ENCODE data around the gene NGF.

NGF gene

DNA sequence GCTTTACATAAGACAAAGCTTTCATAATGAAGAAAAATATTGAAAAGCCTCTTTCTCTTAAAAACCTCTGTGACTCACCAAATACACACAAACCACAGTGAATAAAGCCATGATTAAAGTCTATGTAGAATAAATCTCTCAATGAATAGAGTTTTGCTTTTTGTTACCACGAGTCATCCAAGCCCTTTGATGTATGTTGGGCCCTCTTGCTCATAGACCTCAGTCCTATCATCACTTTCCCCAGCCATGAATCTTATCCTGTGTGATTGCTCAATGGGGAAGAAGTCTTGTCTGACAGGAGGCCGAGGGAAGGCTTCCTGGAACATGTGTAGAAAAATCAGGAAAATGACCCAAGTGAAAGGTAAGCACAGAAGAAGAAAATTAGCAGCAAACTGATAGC, 60.8 kb downstream of the NGF start:
- TF ChIP-seq, protein P1, sequence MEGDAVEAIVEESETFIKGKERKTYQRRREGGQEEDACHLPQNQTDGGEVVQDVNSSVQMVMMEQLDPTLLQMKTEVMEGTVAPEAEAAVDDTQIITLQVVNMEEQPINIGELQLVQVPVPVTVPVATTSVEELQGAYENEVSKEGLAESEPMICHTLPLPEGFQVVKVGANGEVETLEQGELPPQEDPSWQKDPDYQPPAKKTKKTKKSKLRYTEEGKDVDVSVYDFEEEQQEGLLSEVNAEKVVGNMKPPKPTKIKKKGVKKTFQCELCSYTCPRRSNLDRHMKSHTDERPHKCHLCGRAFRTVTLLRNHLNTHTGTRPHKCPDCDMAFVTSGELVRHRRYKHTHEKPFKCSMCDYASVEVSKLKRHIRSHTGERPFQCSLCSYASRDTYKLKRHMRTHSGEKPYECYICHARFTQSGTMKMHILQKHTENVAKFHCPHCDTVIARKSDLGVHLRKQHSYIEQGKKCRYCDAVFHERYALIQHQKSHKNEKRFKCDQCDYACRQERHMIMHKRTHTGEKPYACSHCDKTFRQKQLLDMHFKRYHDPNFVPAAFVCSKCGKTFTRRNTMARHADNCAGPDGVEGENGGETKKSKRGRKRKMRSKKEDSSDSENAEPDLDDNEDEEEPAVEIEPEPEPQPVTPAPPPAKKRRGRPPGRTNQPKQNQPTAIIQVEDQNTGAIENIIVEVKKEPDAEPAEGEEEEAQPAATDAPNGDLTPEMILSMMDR (IDR thresholded peaks at IDR 0.05; ENCODE audit: control insufficient read depth, extremely low read depth, insufficient read depth): no peak
- no peak for DNase-seq (ENCODE audit: low read depth)
- H3K4me3 ChIP-seq (ENCODE audit: low read depth, low read length): no peak overlapping the region

- peak; percentile 10 for DNase-seq (ENCODE audit: low read depth)
- TF ChIP-seq, protein P1 (IDR thresholded peaks at IDR 0.05; ENCODE audit: control insufficient read depth, extremely low read depth, insufficient read depth): peak; percentile 64
- H3K4me3 ChIP-seq (ENCODE audit: low read depth, low read length): no peak overlapping the region
Measured at GRCh38 chr1:115275216-115275615, 62.8 kb downstream of the NGF start.

- no peak overlapping the region for H3K4me3 ChIP-seq (ENCODE audit: low read depth, low read length)
- no peak for DNase-seq (ENCODE audit: low read depth)
- TF ChIP-seq, protein P1 (IDR thresholded peaks at IDR 0.05; ENCODE audit: control insufficient read depth, extremely low read depth, insufficient read depth): no peak
Measured at GRCh38 chr1:115274467-115274866, 63.6 kb downstream of the NGF start.

GRCh38 chr1:115266729-115267421, 71.2 kb downstream of the NGF start:
- DNase-seq (ENCODE audit: low read depth): no peak
- TF ChIP-seq, protein P1 (IDR thresholded peaks at IDR 0.05; ENCODE audit: control insufficient read depth, extremely low read depth, insufficient read depth): no peak

GRCh38 chr1:115265099-115265498, 73.0 kb downstream of the NGF start:
- TF ChIP-seq, protein P1 (IDR thresholded peaks at IDR 0.05; ENCODE audit: control insufficient read depth, extremely low read depth, insufficient read depth): no peak
- DNase-seq (ENCODE audit: low read depth): no peak
- H3K4me3 ChIP-seq (ENCODE audit: low read depth, low read length): no peak overlapping the region

More at GRCh38 chr1:115266729-115267421, 71.2 kb downstream of the NGF start:
- H3K4me3 ChIP-seq (ENCODE audit: low read depth, low read length): no peak overlapping the region

GRCh38 chr1:115262886-115263285, 75.2 kb downstream of the NGF start:
- no peak for DNase-seq (ENCODE audit: low read depth)
- TF ChIP-seq, protein P1 (IDR thresholded peaks at IDR 0.05; ENCODE audit: control insufficient read depth, extremely low read depth, insufficient read depth): no peak

DNA sequence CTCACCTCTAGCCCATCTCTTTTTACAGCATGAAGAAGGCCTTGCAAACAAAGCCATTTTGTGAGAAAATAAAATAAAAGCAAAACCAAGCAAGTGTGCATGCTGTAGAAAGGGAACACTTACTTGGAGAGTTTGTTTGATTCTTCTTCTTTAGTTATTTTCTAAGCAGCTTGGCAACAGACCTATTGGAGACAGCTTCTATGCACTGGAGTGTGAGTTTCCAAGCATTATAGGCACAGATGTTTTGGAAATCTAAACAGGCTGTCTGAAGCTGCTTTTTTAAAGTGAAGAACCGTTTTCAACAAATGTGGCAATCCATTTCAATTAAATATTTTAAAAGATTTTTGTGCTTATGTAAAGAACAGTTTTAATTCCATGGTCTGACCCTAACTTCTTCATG, 76.6 kb downstream of the NGF start:
- DNase-seq (ENCODE audit: low read depth): no peak
- no peak overlapping the region for H3K4me3 ChIP-seq (ENCODE audit: low read depth, low read length)
- TF ChIP-seq, protein P1 (IDR thresholded peaks at IDR 0.05; ENCODE audit: control insufficient read depth, extremely low read depth, insufficient read depth): no peak

More at GRCh38 chr1:115262886-115263285, 75.2 kb downstream of the NGF start:
- H3K4me3 ChIP-seq (ENCODE audit: low read depth, low read length): no peak overlapping the region
